SK-MEL-5 (cell line): ENCODE data around the gene EBF4. TPM values are rescaled to one million over a fixed set of nuclear protein-coding genes. Genes with fewer than 3 reads are reported as not detected.
"Not testable (repeated sequence)": the region's sequence is repeated elsewhere in the genome, so short reads cannot be mapped to it uniquely, and the experiment has no call there.

Experiments
- DNase-seq: peaks from one replicate; pipeline ENCODE4 v3.0.0-alpha.2; 2016; ENCODE audit warnings: low read depth, low spot score
- in situ Hi-C: cut with HindIII; loops from 2 replicates; pipeline ENCODE4 v1.10.0; 2016; ENCODE audit warnings: low sequenced_read_pairs, high pct_unique_total_duplicates, low pct_unique_long_range_greater_than_20kb
- total RNA-seq: library from RNA; depleted of rRNA; stranded (reverse); fragments of >200 nt; shearing (Covaris generic); gene quantifications from 2 replicates; pipeline ENCODE4 v1.2.3, GENCODE V29; 2014

The EBF4 gene
- total RNA-seq, 1 experiment from 2014 or later, result 0.50 TPM

DNA sequence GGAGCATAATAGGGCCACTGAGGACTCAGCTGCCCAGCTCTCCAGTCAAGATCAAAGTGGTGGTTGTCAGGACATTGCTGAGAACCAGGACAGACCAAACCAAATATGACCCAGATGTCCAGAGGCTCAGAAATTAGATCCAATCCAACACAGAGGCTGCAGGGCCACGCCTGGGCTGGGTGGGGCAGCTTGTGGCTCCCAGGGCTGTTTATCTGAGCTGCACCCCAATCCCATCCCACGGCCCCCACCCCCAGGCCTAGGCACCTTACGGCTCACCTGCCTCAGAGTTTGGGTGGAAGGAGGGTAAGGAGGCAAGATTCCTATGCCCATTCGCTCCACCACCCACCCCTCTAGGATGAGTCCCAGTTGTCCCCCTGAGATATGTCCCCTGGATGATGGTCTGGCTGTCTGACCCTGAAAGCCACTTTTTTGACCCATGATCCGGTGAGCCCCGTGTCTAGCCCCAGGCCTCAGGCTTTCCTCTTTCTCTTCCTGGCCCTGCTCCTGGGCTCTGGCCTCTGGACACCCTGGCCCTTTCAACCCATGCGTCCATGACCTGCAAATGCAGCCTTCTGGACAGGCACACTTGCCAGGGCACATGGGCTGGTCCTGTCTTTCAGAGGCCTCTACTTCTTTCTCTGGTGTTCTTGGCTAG lies 67.8 kb downstream of the EBF4 start:
- DNase-seq, result no peak
- in situ Hi-C loops, result no loop called here

DNA sequence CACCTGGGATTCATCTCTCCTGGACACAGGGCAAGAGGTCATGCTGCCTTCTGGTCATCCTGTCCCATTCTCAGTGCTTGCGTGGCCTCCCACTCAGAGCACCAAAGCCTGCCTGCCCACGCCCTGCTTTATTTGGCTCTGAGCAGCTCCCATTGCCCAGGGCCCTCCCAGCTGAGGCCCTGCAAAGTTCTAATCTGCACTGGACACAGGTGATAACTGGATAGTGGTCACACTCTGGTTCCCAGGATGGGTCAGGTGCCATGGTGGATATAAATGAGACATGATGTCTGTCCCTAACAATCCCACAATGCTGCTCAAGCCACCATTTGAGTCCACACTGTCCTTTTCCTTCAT lies 68.3 kb downstream of the EBF4 start:
- in situ Hi-C loops, result no loop called here
- no peak for DNase-seq

DNA sequence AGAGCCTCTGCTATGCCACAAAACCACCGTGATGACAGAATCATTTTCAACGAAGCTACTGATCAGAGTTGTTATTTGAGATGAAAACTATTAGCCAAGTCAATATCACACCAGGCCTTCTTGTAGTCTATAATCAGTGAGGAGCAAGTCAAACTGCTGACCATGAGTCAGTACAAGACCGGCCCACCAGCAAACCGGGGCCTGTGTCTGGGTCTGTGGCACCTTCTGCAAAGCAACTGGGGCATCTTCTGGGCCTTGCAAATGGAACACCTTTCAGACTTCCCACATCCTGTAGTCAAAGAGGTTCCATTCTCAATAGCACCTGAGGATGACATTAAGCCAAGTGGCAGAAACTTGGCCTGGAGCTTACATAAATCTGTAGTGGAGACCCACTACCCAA lies 69.3 kb downstream of the EBF4 start:
- in situ Hi-C loops, result no loop called here
- no peak for DNase-seq

DNA sequence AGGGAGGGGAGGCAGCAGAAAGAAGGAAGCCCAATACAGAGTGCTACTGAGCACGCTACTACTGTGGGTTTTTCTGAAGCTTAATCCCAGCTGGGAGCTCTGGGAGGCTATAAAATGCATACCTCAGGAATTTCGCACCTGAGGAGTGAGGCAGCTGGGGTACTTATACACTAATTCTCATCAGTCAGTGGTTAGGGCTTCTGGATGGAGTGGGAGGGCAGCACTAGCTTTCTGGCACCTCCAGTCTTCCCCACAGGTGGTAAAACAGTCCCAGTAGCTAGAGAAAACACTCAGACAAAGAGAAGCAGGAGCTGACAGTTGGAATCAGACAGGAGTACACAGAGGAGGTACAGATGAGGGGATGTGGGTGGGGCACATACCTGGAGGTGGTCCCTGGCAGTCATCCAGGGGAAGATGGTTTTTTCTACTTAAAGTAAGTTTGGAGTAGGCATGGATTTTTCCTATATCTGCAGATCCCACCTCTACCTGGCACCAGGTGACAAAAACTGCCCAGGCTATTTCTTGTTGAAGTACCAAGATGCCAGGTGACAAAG lies 70.1 kb downstream of the EBF4 start:
- in situ Hi-C loops, result no loop called here
- no peak for DNase-seq

DNA sequence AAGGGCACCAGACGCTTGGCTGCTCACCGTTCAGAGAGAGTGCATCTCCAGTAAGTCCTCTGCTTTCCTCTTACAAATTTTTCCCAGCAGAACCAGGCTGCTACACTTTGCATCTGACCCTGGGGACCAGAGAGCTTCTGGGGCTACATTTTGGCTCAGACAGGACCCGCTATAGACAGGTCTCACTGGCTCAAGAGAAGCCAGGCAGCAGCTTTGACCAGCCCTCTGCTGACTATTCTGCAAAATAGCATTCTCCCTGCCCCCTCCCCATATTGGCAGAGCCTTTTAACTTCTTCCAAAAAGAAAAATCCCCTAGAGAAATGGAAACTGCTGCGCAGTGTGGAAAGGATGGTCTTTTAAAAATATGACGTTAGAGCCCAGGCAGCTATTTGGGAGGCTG lies 70.6 kb downstream of the EBF4 start:
- in situ Hi-C loops, result no loop called here
- no peak for DNase-seq

DNA sequence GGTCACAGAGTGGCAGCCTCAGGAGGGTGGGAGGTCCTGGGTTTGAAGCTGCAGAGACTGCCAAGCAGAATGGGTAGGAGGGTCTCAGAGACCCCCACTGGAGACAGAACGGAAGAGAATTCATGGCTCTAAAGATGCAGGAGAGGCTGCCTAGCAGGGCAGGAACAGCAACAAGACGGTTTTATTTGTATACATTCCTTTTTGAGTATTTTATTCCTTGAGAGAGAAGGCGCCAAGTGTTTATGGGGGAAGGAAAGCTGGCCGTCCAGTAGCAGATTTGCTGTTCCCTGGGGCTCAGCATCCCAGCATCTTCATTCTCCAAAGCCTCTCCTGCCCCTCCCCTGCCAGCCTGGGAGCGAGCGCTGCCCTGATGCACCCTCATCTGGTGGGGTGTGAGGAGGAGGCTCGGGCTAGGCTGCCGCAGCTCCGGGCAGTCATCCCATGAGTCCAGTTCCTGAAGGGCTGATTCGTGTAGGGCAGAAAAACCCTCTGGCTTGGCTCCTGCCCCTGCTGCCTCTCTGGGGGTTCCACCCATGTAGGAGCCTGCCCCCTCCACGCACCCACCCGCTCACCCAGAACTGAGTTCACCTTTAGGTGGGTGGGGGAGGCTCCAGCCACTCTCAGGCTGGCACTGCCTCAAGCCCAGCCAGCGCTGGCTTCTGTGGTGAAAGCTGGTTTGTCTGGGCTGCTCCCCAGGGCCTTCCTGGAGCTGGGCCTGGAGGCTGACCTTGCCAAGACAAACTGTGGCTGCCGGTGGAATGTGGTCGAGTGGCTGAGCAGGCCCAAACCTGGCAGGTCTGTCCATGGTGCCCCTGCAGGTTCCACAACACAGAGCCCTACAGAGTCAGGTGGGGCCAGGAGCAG lies 75.4 kb downstream of the EBF4 start:
- in situ Hi-C loops, result no loop called here
- DNase-seq, result no peak

DNA sequence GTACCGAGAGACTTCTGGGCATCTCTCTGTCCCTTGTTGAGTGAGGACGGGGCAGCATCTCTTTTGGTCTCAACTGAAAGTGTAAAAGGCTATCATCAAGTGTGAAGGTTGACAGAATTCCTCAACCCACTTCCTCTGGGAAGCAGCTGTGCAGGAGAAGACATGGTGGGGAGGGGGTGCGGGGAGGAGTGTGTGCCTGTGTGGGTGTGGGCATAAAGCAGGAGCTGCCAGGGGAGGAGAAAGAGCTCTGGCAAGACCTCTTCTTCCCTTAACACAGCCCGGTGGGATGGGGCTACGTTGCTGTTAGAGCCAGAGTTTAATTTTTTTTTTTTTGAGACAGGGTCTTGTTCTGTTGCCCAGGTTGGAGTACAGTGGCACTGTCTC lies 76.0 kb downstream of the EBF4 start:
- in situ Hi-C loops, result no loop called here
- no peak for DNase-seq

DNA sequence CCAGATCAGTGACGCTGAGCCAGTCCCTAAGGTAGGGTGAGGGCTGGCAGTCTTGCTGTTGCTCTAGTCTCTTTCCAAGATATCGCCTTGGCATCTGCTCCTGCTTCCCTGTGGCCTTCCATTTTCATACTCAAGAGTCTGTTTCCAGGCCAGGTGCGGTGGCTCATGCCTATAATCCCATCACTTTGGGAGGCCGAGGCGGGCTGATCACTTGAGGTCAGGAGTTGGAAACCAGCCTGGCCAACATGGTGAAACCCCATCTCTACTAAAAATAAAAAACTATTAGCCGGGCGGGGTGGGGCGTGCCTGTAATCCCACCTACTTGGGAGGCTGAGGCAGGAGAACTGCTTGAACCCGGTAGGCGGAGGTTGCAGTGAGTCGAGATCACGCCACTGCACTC lies 77.5 kb downstream of the EBF4 start:
- in situ Hi-C loops, result not testable (repeated sequence)

DNA sequence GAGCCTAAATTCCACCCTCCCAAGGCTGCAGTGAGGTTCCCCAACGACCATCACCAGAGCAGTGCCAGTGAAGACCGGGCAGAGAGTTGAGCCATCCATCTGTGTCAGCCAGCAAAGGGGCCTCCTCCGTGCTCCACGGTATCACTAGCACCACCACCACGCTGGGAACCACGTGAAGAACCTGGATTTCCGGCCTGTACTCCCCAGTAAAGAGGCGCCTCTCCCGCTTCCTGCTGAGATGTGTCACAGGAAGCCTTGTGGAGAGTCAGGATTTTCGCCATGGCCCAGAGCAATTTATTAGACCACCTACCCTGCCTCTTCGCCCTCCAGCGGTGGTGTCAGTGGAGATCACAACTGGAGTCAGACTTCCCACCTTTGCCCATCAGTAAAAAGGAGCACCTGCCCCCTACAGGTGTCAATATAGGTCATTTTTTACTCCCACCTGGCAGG lies 79.1 kb downstream of the EBF4 start:
- in situ Hi-C loops, result no loop called here

More for the DNA sequence above, 77.5 kb downstream of the EBF4 start:
- DNase-seq, result not testable (repeated sequence)

DNA sequence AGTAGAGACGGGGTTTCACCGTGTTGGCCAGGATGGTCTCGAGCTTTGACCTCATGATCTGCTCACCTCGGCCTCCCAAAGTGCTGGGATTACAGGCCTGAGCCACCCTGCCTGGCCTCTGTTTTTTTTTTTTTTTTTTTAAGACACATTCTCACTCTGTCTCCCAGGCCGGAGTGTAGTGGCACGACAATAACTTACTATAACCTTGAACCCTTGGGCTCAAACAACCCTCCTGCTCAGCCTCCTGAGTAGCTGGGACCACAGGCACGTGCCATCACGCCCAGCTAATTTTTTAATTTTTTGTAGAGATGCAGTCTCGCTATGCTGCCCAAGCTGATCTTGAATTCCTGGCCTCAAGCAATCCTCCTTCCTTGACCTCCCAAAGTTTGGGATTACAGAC lies 81.2 kb downstream of the EBF4 start:
- in situ Hi-C loops, result no loop called here
- DNase-seq, result no peak

More for the DNA sequence above, 79.1 kb downstream of the EBF4 start:
- DNase-seq, result no peak

DNA sequence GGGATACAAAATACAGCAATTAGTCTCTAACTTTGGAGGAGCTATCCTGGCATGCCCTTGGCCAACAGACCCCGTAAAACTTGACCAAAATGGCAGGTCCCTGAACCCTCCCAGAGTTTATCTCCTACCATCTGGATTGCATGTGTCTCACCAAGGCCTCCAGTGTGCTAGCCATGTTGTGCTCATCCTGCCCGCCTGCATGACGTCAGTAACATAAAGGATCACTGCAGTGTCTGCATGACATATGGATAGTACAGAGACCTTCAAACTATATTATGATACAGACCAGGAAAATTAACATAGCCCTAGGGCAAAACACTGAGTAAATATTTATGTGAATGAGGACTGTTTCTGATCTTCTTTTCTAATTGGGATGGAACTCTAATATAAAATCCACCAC lies 82.6 kb downstream of the EBF4 start:
- in situ Hi-C loops, result no loop called here
- no peak for DNase-seq

DNA sequence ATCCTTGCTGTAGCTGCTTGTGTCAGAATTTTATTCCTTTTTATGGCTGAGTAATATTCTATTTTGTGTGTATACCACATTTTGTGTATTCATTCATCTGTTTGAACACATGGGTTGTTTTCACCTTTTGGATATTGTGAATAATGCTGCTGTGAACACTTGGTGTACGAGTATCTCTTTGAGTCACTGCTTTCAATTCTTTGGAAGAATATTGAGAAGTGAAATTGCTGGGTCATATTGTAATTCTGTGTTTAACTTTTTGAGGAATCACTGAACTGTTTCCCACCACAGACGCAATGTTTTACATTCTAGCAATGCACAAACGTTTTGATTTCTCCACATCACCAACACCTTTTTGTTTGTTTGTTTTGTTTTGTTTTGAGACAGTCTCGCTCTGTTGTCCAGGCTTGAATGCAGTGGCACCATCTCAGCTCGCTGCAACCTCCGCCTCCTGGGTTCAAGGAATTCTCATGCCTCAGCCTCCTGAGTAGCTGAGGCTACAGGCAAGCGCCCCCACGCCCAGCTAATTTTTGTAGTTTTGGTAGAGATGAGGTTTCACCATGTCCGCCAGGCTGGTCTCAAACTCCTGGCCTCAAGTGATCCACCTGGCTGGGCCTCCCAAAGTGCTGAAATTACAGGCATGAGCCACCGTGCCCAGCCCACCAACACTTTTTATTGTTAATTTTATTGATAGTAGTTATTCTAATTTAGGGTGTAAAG lies 86.2 kb downstream of the EBF4 start:
- no peak for DNase-seq
- in situ Hi-C loops, result no loop called here

DNA sequence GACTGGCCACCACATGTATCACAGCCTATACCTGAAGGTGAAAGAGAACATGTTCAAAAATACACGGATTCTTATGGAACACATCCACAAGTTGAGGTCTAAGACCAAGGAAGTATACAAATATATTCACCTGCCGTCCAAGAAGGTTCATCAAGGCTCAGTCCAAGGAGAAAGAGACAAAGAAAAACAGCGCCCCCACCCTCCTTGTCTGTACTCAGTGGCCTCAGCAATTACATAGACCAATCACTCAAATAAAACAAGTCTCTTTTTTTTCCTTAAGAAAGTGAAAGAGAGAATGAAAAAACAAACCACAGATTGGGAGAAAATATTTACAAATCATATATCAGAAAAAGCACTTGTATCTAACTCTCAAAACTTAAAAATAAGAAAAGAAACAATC lies 88.4 kb downstream of the EBF4 start:
- peak; percentile 31 for DNase-seq
- in situ Hi-C loops, result no loop called here

DNA sequence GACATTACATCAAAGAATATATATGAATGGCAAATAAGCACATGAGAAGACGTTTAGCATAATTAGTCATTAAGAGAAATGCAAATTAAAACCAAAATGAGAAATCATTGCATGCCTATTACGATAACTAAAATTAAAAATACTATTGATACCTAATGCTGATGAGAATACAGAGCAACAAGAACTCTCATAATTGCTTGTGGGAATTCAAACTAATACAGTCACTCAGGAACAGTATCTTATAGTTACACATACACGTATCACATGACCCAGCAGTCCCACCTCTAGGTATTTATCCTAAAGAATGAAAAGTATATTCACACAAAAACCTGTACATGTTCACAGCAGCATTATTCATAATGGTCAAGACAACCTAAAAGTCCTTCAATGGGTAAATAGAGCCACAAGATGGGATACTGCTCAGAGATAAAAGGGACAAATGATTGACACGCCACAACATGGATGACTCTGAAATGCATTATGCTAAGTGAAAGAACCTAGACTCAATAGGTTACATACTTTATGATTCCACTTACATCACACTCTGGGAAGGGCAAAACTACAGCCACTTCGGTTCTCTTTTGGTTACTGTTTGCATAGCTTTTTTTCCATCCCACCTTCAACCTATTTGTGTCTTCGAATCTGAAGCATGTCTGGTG lies 91.5 kb downstream of the EBF4 start:
- DNase-seq, result no peak
- in situ Hi-C loops, result no loop called here

DNA sequence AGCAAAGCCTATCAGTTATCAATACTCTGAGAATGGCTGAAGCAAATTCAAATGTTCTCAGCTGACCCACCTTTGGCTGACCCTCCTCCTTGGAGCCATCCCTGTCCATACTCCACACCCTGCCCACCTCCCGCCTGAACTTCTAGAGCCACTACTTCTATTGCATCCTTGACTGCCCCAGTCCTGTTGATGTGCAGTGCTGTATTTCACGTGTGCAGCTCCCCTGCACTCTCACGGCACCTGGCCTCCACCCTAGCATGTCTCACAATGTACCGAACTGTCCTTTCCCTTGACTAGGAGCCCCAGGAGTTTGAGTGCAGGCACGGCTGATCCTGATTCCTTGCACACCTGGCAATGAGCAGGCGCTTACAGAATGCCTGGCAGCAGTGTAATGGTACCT lies 100.9 kb downstream of the EBF4 start:
- in situ Hi-C loops, result no loop called here

DNA sequence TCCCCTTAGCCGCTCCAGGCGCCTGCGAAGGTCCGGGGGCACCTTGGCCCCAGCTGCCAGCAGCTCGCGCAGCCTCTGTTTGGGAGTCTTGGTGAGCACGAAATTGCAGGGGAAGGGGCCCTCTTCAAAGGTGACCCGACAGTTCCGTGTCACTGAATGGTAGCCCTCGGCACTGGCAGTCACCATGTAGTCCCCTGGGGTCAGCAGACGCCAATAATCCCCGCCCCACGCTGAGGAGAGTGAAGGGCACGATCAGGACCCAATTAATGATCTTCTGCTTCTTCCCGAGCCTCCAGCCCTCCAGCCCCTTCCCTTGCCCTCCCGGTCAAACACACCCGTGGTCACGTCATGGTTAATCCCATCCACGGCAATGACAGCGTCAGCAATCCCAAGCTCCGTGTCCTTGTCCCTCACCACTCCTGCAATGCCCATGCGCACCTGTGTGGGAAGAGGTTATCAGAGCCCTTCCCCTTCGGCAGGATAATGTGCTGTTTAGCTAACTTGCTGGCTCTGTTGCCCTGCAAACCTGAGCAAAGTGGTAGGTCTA lies 101.7 kb downstream of the EBF4 start:
- in situ Hi-C loops, result no loop called here
- no peak for DNase-seq

More for the DNA sequence above, 100.9 kb downstream of the EBF4 start:
- DNase-seq, result no peak

DNA sequence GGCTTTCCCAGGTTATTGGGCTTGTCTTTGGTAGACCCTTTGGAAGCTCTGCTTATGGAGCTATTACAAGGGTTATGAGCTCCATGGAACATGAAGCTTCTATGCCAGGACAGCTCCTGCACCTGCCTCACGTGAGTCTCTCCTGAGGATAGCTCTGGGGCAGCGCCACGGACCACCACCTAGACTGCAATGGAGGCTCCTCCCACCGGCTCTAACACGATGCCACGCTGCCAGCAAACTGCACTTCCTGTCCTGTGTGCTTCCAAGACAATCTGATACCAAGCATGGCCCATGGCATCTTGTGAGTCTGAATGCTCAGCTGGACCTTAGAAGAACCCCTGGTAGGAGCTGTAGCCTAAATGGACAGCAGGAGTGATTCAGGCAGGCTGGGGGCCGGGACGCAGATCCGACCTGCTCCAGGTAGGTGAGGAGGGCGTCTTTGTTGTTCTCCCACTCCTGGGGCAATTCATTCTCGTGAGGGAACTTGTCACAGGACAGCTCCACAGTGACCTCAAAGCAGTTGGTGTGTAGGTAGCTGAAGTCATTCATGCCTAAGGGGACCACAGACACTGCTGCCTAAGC lies 102.4 kb downstream of the EBF4 start:
- in situ Hi-C loops, result no loop called here
- DNase-seq, result no peak
